Activated CD8-positive, alpha-beta memory T cell treated with anti-CD3 and anti-CD28 coated beads, Interleukin-2, amount 50 U/mL, for 24 hours (primary cell): Measurements from ENCODE around the gene UNC93A.
"Not testable (repeated sequence)": the region's sequence is repeated elsewhere in the genome, so short reads cannot be mapped to it uniquely, and the experiment has no call there.

ENCODE experiments used
- DNase-seq: peaks from one replicate; pipeline ENCODE4 v3.0.0-alpha.2; 2020; ENCODE audit errors: extremely low read depth

Gene UNC93A

GRCh38 chr6:167270499-167271311 lies 20.4 kb upstream of the UNC93A start:
- no peak for DNase-seq

DNA sequence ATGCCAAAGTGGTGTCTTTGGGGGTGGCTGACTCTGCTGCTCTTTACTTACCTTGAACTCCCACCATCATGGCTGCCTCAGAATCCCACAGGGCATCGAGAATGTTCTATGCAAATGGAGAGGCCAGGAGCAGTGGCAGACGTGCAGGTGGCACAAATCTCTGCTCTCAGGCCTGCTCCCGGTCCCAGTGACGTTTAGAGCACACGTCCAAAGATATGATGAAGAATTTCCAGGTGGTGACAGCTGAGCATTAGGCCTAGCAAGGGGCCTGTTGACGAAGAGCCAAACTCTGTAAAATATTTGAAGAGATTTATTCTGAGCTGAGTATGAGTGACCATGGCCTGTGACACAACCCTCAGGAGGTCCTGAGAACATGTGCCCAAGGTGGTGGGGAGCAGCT lies 19.0 kb upstream of the UNC93A start:
- no peak for DNase-seq

DNA sequence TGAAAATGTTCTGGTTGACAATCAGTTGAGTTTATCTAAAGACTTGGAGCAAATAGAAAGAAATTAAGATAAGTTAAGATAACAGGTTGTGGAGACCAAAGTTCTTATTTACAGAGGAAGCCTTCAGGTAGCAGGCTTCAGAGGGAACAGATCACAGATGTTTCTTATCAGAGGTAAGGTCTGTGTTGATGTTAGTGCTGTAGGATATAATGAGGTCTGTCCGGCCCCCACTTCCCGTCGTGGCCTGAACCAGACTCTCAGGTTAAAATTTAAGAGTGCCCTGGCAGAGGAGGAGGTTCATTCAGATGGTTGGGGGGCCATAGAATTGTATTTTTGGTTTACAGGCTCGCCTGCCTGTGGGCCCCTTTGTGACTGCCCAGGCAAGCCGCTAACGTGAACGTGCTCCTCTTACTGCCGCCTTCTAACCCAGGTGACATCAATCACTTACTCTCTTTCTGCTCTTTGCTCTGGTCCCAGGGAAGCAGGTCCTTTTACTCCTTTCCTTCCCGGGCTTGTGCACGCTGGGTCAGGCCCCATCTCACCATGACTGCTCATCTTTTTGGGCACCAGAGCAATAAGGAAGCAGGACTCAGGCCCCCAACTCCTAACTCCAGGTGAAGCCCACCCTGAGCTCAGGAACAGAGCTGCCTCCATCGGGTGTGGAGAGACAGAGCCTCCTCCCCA lies 18.3 kb upstream of the UNC93A start:
- DNase-seq: no peak

DNA sequence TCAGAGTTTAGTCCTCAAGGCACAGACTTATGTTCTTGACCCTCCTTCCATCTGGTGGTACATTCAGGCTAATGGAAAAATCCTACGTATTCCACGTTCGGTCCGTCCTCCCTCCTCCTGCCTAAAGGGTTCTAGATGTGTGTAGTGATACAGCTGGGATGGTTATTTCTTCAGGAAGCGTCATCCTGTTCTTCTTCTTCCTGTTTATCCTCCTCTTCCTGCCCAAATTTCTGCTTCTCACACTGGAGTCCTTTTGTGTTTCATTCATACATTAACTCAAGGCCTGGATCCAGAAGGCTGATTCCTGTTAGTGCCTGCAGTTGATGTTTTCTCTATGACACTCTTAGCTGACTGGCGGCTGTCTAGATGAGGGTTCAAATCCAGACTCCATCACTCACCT lies 16.8 kb upstream of the UNC93A start:
- DNase-seq: no peak

DNA sequence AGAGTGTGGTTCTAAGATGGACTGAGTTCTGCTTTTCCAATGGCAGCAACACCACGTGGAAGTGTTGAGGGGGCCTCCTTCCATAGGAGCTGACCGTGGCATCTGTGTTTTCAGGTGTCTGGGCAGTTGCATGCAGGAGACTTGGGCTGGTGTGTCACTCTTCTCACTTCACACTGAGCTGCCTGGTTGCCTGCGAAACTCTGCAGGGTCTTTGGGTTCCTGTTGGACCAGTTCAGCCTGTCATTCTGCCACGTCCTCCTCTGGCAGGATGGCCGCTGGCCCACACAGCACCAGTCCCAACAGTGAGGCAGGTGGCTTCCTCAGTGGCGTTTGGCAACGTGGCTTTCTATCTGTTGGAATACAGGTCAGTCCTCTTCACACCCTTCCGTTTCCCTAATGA lies 16.1 kb upstream of the UNC93A start:
- DNase-seq: no peak

DNA sequence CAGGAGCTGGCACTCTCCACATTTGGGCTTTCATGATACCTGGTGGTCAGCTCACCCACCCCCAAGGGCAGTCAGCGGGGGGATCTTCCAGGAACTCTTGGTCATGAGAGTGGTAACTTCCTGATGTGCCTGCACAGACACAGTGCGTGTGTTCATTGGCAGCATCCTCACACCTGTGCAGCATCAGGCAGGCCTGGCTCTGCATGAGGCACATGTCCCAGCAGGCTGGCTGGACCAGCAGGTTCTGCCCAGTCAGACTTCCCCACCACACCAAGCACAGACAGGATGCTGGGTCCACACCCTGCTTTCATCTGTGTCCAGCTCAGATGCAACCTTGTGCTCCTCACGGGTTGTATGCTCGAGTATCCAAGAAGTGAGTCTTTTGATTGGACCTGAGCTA lies 15.7 kb upstream of the UNC93A start:
- no peak for DNase-seq

GRCh38 chr6:167276772-167277533 lies 14.2 kb upstream of the UNC93A start:
- no peak for DNase-seq

DNA sequence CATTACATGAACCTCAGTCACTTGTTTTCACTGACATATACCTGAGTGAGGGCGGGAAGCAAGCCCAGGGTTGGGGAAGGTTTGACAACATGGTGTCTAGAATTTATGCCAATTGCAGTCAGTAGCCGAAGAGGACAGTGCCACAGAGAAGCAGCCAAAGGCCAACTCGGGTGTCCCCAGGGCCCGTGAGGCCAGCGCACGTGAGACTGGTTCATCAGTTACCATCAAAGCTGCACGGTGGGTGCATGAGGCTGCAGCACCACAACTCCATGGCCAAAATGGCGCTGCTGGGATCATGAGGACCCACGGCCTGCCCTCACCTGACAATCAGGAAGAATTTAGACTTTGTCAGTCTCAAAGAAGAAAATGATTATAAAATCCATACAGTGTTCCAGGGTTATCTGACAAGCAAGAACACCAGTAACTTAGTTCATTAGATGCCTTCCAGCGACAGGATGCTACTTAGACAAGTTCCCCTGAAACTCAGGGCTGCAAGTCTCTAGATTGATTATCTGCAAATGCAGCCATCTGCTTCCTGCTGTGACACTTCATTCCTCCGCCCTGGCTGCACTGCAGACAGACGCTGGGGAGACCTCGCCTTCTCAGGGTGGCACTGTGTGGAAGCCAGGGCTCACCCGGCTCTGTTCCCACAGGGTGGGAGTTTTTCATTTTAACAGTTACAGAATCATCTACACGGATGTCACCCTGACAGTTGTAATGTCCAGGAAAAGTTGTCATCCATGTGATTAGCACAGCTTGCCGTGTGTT lies 12.8 kb upstream of the UNC93A start:
- not testable (repeated sequence) for DNase-seq

- no peak for DNase-seq
Observed at GRCh38 chr6:167279766-167280446, 11.2 kb upstream of the UNC93A start.

- DNase-seq: not testable (repeated sequence)
Observed at GRCh38 chr6:167280466-167280865, 10.6 kb upstream of the UNC93A start.

DNA sequence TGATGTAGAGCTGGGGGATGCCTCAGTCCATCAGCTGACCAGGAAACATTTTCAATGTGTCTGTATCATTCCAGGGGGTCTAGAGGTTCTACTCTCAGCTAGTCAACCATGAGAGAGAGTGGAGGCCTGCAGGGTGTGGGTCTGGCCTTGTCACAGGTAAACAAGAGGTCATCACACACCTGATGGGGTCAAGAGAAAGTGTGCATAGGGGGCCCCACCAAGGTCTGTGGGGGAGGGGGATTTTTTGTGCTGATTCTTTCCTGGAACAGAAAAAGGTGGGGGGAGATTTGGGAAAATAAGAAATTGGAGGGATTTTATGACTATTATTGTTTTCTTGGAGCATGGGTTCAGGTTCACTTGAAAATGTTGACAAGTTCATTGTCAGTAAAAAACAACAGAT lies 8.9 kb upstream of the UNC93A start:
- DNase-seq: no peak

- DNase-seq: not testable (repeated sequence)
Observed at GRCh38 chr6:167284565-167284964, 6.5 kb upstream of the UNC93A start.

DNA sequence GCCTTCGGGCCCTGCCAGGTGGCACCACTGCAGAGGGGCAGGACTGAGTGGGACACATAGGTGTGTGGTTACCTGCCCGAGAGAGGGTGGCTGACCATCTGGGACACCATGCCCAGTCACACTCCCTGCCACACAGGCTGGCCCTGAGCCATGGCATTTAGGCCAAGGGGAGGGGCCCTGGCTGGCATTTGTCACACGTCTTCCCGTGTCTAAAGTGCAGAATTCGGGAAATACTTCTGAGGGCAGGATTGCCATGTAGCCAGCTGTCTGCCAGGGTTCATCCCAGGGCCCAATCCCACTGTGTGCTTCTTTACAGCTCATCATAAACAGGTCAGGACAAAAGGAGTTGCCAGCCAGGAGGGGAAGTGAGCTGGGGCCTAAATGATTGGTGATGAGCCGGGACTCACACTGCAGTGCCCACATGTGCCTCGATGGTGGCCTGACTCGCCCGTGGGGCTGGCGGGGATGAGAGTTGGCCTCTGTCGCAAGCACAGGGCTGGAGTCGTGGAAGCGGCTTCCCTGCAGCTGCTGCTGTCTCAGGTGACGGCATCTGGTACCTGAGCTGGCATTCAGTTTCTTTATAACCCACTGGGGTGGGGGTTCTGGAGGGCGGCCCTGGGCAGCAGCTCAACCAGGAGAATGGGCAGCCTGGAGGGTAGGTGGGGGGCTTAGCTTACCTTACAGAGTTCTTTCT lies 5.9 kb upstream of the UNC93A start:
- DNase-seq: no peak

DNA sequence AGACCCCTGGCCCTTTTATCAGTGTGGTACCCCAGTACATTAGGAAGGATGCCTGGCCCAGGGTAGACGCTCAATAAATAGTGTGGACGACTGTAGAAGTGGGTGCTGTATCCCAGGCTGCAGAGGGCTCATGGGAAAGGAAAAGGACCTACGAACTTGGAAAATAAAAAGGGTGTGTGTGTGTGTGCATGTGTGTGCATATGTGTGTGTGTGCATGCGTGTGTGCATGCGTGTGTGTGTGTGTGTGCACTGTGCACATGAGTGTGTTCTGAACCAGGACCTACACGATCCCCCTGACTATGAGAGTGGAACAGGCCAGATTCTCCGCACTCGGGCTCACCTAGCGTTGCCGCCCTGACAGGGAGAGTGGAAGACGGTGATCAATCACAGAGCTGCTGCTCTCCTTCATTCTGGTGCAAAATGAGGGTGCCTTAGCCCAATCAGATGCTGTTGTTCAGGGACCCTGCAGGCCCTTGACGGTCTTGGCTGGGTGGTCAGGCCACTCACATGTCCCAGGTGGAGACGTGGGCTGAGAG lies 3.5 kb upstream of the UNC93A start:
- no peak for DNase-seq

DNA sequence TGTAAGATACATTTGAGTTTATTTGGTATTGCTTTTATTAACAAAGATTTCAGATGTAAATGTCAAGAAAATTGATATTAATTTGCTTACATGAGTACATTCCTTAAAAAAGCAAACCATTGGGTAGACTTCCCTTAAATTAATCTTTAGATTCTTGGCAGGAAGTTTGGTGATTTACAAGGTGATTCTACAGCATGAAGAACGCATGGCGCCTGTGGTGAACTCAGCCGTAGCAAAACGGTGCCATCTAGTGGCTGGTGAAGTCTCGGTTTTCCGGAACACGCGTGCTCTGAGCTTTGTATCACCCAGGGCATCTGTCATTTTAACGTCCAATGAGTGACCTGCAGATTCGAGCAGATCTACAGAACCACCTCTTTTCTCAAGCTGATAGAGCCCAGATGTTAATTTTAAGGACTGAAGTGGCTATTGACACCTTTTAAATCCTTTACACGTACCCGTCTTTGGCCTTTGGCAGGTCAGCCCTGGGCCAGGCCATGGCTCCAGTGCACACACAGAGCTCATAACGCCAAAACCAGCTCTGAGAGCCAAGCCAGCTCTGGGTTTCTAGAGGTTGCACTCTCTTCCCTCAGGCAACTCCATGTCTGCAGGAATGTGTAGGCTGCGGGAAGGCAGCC lies 2.4 kb upstream of the UNC93A start:
- DNase-seq: not testable (repeated sequence)

DNA sequence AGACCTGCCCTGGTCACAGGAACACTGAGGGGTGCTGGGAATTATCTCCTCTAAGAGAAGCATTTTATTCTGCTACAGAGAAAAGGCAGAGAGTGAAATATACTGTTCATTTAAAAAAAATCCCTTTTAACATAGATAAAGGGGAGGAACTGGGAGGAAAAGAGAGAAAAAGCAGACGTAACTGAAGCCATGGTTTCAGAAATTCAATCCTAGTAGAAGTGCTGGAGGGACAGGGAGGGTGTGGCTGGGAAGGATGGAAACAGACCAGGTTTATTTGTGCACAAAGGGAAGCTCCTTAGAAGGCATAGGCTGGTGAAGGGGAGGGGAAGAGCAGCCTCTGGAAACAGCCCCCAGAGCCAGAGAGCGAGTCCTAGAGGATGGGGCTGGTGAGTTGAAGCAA lies 1.8 kb upstream of the UNC93A start:
- DNase-seq: not testable (repeated sequence)

- no peak for DNase-seq
Observed at GRCh38 chr6:167291623-167292300, 647 bp downstream of the UNC93A start.

GRCh38 chr6:167292301-167293087 lies 1.4 kb downstream of the UNC93A start:
- no peak for DNase-seq
